Uterus (tissue), 2 donors: ENCODE results near the gene SRCAP.

Experiments
- CTCF ChIP-seq, 4 experiments: fragments of 200-600 bp in 2 of 4; fragments of 450-650 bp in 2 of 4; sonication (generic) in 2 of 4; IDR thresholded peaks; one replicate each; pipeline ENCODE4 v1.5.1; 2016 to 2019; ENCODE audit warnings: antibody characterized with exemption in 4 of 4, mild to moderate bottlenecking in 2 of 4, moderate library complexity in 1 of 4
- POLR2A ChIP-seq, 2 donors: fragments of 450-650 bp; IDR thresholded peaks; one replicate each; pipeline ENCODE4 v1.6.1; 2016; ENCODE audit warnings: antibody characterized with exemption in 2 of 2, mild to moderate bottlenecking in 1 of 2, moderate library complexity in 1 of 2

- no peak for TF ChIP-seq CTCF (IDR thresholded peaks at IDR 0.05)
- no peak for TF ChIP-seq POLR2A (IDR thresholded peaks at IDR 0.05)
These were observed 48.4 kb downstream of the SRCAP start for GRCh38 chr16:30747331-30747730.
